GM21447 (cell line): ENCODE results near the gene UNC13C.

Experiments
- ATAC-seq: cut with Tn5 transposase; IDR thresholded peaks from one replicate; pipeline ENCODE4 v1.9.1; 2021; ENCODE audit not compliant: unreplicated experiment

UNC13C gene

GRCh38 chr15:54619180-54619579 lies 640.9 kb downstream of the UNC13C start:
- no peak for ATAC-seq

GRCh38 chr15:54620916-54621315 lies 642.7 kb downstream of the UNC13C start:
- no peak for ATAC-seq

GRCh38 chr15:54636147-54636546 lies 657.9 kb downstream of the UNC13C start:
- no peak for ATAC-seq

GRCh38 chr15:54638666-54639065 lies 660.4 kb downstream of the UNC13C start:
- no peak for ATAC-seq

DNA sequence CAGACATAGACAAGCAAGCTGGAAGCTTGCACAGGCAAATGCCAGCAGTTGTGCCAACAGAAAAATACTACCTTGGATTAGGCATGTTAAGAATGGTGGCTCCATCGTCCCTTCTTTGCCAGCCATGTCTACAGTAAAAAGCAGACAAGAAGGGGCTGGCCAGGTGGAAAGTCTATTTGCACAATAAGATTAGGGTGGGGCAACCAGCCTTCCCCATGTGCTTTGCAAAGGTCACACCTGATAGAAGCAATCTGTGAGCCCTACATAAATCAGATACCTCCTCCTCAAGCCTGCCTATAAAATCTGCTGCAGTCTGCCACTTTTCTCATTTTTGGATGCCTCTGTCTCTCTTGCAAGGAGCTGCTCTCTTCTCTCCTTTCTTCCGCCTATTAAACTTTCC lies 662.6 kb downstream of the UNC13C start:
- no peak for ATAC-seq

DNA sequence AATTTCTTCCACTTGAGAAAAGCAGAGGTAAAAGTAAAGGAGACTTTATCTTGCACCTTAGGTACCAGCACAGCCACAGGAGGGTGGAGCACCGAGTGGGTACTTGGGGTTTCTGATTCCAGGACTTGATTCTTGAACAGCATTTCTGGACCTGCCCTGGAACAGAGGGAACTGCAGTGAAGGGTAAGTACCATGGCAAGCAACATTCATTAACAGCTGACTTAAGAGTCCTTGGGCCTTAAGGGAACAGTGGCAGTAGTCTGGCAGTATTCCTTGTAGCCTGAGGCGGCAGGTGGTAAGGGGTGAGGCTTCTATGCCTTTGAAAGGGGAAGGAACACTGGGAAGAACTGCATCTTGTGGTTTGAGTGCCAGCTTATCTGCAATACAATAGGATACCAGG lies 666.6 kb downstream of the UNC13C start:
- ATAC-seq, result no peak

GRCh38 chr15:54659646-54660045 lies 681.4 kb downstream of the UNC13C start:
- ATAC-seq, result no peak

- no peak for ATAC-seq
These were observed 682.1 kb downstream of the UNC13C start for GRCh38 chr15:54660356-54660755.

GRCh38 chr15:54675241-54675640 lies 697.0 kb downstream of the UNC13C start:
- ATAC-seq, result no peak

DNA sequence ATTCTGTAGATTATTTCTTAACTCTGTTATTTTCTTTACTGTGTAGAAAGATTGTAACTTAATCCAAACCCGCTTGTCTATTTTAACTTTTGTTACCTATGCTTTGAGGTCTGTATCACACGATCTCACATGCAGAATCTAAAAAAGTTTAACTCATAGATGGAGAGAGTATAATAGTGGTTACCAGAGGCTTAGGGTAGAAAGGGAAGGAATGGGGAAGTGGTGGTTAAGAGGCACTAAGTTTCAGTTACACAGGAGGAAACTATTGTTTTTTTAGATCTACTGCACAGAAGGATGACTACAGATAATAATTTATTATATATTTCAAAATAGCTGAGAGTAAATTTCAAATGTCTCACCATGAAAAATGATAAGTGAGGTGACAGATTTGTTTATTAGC lies 703.3 kb downstream of the UNC13C start:
- ATAC-seq, result no peak
